Thyroid gland (tissue), 4 donors: ENCODE results near the gene PLPPR1. TPM values are rescaled to one million over a fixed set of nuclear protein-coding genes. Genes with fewer than 3 reads are reported as not detected.

Source experiments
- DNase-seq, 2 donors: peaks; one replicate each; pipeline ENCODE4 v3.0.0-alpha.2; 2019
- H3K27ac ChIP-seq, 3 donors: fragments of 200-600 bp; sonication (generic); 1 replicate in 2 of 3; 2 replicates in 1 of 3; pipeline ENCODE4 v1.5.1; 2016 to 2019; ENCODE audit warnings: mild to moderate bottlenecking in 1 of 3, moderate library complexity in 1 of 3
- H3K27me3 ChIP-seq: fragments of 200-600 bp; sonication (generic); one replicate; pipeline ENCODE4 v1.5.1; 2019
- H3K36me3 ChIP-seq, 2 donors: fragments of 200-600 bp; sonication (generic); one replicate each; pipeline ENCODE4 v1.5.1; 2016 to 2019
- H3K4me1 ChIP-seq, 2 donors: fragments of 200-600 bp; sonication (generic); one replicate each; pipeline ENCODE4 v1.5.1; 2017 to 2019
- H3K4me3 ChIP-seq, 3 donors: fragments of 200-600 bp; sonication (generic); replicated peaks in 1 of 3; 1 replicate in 2 of 3; 2 replicates in 1 of 3; pipeline ENCODE4 v1.5.1; 2016; ENCODE audit warnings: mild to moderate bottlenecking in 1 of 3
- H3K9me3 ChIP-seq: fragments of 200-600 bp; sonication (generic); one replicate; pipeline ENCODE4 v1.5.1; 2017
- POLR2A ChIP-seq, 2 donors: fragments of 450-650 bp; IDR thresholded peaks; one replicate each; pipeline ENCODE4 v1.6.1; 2017; ENCODE audit warnings: antibody characterized with exemption in 2 of 2, mild to moderate bottlenecking in 2 of 2, moderate library complexity in 1 of 2
- WGBS, 2 donors: methylation state at CpG; one replicate each; pipeline ENCODE4 v1.1.5; 2017; 5-methylcytosine and 5-hydroxymethylcytosine counted together
- intact Hi-C: fragments of 100-400 bp; cut with DNase I; formaldehyde crosslinking; loops from one replicate; pipeline ENCODE4 v1.15.1; 2023
- total RNA-seq, 4 donors: library from RNA; depleted of rRNA; stranded (reverse); fragments of >200 nt; gene quantifications; one replicate each; pipeline ENCODE4 v1.2.3, GENCODE V29; 2016
- TF ChIP-seq, protein P1 (sequence below), 6 experiments: fragments of 200-600 bp in 3 of 6; fragments of 450-650 bp in 3 of 6; sonication (generic) in 3 of 6; IDR thresholded peaks; one replicate each; pipeline ENCODE4 v1.5.1; 2016 to 2019; ENCODE audit warnings: antibody characterized with exemption in 6 of 6, mild to moderate bottlenecking in 2 of 6, inconsistent platforms in 1 of 6, moderate library complexity in 1 of 6

PLPPR1 gene
- total RNA-seq, 4 donors from 2014 or later: 0.22 to 0.24 TPM; not detected in 2

DNA sequence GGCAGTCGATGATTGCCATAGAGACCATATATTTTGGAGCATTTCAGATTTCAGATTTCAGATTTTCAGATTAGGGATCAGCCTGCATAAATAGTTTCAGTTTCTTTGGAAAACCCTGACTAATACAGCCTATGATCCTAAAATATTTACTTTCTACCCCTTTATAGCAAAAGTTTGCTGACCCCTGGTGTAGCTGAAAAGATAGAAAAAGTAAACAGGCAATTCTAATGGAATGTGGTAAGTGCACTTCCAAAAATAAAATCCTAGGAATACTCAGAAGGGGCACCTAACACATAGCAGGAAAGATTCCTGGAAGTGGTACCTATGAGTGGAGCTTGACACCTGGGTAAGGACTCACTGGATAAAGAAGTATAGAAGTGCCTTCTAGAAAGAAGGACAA, 321.8 kb downstream of the PLPPR1 start:
- intact Hi-C loops: no loop called here
- DNase-seq: no peak
- Histone ChIP-seq H3K4me3 (no peak overlapping the region), H3K27ac (no peak overlapping the region), H3K4me1 (no peaks in the 10 kb centered on the region), H3K9me3 (no peaks in the 10 kb centered on the region), H3K27me3 (no peaks in the 10 kb centered on the region), H3K36me3 (no peaks in the 10 kb centered on the region)
- TF ChIP-seq, protein P1, sequence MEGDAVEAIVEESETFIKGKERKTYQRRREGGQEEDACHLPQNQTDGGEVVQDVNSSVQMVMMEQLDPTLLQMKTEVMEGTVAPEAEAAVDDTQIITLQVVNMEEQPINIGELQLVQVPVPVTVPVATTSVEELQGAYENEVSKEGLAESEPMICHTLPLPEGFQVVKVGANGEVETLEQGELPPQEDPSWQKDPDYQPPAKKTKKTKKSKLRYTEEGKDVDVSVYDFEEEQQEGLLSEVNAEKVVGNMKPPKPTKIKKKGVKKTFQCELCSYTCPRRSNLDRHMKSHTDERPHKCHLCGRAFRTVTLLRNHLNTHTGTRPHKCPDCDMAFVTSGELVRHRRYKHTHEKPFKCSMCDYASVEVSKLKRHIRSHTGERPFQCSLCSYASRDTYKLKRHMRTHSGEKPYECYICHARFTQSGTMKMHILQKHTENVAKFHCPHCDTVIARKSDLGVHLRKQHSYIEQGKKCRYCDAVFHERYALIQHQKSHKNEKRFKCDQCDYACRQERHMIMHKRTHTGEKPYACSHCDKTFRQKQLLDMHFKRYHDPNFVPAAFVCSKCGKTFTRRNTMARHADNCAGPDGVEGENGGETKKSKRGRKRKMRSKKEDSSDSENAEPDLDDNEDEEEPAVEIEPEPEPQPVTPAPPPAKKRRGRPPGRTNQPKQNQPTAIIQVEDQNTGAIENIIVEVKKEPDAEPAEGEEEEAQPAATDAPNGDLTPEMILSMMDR (IDR thresholded peaks at IDR 0.05): no peak
- no peak for TF ChIP-seq POLR2A (IDR thresholded peaks at IDR 0.05)
- 88 to 94% methylated on average over 1 of the region's 1 CpG for WGBS, 2 donors

DNA sequence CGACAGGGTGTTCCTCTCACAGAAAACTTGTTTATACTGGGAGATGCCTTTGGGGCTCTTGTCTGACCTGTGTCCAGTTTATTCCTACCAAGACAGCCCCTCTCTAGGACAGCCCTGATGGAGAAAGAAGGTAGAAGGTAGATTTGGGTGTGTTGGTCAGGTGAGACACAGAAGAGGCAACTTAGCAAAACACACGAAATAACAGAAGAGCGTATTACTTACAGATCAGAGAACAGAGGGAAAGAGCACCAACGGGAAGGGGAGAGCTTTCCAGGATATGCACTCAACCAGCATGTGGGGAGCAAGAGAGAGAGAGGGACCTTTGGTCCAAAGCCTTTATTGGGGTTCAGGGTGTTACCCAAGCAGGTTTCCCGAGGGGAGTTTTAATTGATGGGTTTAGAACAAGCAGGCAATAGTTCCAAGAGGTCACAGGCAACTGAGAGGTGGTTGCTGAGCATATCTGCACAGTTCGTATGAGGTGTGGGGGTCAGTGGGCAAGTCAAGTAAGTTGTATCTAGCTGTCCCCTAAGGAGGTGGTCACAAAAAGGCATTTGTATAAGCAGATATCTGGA, 324.5 kb downstream of the PLPPR1 start:
- WGBS, 2 donors: 66 to 71% methylated on average over 6 of the region's 6 CpGs

DNA sequence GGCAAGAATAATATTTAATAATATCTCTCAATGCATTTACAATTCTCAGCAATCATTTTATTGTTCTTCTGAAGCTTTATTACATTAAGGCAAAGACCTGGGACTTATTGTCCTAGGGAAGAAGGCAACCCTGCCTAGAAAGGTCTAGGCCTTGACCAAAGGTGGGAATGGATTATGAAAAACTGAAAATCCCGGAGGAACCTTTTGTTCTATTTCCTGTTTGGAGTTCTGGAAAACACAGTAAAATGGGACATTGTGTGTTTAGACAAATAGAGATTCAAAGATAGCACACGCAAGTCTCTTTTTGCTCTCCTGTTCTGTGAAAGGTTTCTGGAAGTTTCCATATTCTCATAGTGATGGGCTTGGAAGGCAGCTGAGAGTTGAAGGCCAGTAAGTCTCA, 325.2 kb downstream of the PLPPR1 start:
- H3K9me3 ChIP-seq: no peaks in the 10 kb centered on the region
- TF ChIP-seq, protein P1 (IDR thresholded peaks at IDR 0.05): no peak
- no peak for TF ChIP-seq POLR2A (IDR thresholded peaks at IDR 0.05)
- no peaks in the 10 kb centered on the region for H3K36me3 ChIP-seq
- no peaks in the 10 kb centered on the region for H3K27me3 ChIP-seq
- DNase-seq: no peak
- no peaks in the 10 kb centered on the region for H3K4me1 ChIP-seq
- no peak overlapping the region for H3K4me3 ChIP-seq
- no peak overlapping the region for H3K27ac ChIP-seq
- intact Hi-C loops: no loop called here
- WGBS, 2 donors: 79 to 87% methylated on average over 2 of the region's 2 CpGs

More for the DNA sequence above, 324.5 kb downstream of the PLPPR1 start:
- H3K36me3 ChIP-seq: no peaks in the 10 kb centered on the region
- H3K9me3 ChIP-seq: no peaks in the 10 kb centered on the region
- H3K27me3 ChIP-seq: no peaks in the 10 kb centered on the region
- no peaks in the 10 kb centered on the region for H3K4me1 ChIP-seq
- TF ChIP-seq POLR2A (IDR thresholded peaks at IDR 0.05): no peak
- TF ChIP-seq, protein P1 (IDR thresholded peaks at IDR 0.05): no peak
- H3K4me3 ChIP-seq: no peak overlapping the region
- intact Hi-C loops: no loop called here
- no peak overlapping the region for H3K27ac ChIP-seq
- DNase-seq: no peak

DNA sequence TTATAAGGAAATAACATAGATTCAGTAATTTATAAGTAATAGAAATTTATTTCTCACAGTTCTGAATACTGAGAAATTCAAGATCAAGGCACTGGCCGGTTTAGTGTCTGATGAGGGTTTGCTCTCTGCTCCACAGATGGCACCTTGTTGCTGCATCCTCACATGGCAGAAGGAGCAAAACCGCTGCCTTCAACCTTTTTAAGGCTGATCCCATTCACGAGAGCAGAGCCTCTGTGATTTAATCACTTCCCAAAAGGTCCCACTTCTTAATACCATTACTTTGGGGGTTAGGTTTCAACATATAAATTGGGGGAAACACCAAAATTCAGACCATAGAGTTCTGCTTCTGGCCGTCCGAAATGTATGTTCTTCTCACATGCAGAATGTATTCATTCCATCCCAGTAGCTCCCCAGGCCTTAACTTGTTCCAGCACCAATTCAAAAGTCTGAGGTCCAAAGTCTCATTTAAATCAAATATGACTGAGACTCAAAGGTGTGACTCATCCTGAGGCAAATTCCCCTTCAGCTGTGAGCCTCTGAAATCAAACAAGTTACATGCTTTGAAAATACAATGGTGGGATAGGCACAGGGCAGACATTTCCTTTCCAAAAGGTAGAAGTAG, 325.7 kb downstream of the PLPPR1 start:
- DNase-seq: no peak
- TF ChIP-seq, protein P1 (IDR thresholded peaks at IDR 0.05): no peak
- TF ChIP-seq POLR2A (IDR thresholded peaks at IDR 0.05): no peak
- H3K4me3 ChIP-seq: no peak overlapping the region
- intact Hi-C loops: no loop called here
- no peaks in the 10 kb centered on the region for H3K27me3 ChIP-seq
- WGBS, 2 donors: 79 to 95% methylated on average over 5 of the region's 5 CpGs
- H3K4me1 ChIP-seq: no peaks in the 10 kb centered on the region
- no peak overlapping the region for H3K27ac ChIP-seq
- H3K36me3 ChIP-seq: no peaks in the 10 kb centered on the region
- no peaks in the 10 kb centered on the region for H3K9me3 ChIP-seq
